Pons (tissue), 1 donor: ENCODE data around the gene RHOT2.
A peak's percentile ranks its signal among the peaks of the same experiment; 100 is the strongest.

ENCODE experiments used
- DNase-seq: peaks from one replicate; pipeline ENCODE4 v3.0.0-alpha.2; 2016; ENCODE audit warnings: low spot score

RHOT2 gene

GRCh38 chr16:667780-668518, at the start of gene RHOT2:
Gene RHOT2 (plus strand): TSS chr16:668132. CDS start chr16:668200, 68 bp downstream.
- DNase-seq: peak; percentile 83

DNA sequence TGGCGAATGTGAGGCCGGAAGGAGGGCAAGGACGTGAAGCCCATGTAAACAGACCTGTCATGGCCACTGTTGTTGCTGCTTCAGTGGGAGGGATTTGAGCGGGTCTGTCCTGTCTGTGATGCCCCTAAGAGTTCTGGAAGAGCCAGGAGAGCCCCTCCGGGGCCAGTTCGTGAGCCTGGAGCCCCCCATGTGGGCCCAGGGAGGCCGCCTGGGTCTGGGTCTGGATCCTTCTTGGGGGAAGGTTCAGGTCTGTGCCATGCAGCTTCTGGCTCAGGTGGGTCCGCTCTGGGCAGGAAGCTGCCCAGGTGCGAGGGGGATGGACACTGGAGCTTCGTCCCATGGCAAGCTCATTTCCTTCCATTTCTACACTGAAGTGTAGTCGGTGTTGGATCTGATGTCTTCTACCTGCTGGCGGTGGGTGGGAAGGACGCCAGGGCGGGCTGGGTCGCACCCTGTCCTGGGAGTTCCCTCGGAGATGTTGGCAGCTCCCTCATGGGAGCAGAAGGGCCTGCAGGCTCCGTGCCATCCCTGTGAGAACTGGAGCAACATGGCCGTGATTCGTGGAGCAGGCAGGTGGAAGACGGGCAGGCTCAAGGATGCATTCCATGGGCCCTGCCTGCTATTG, 48.3 kb upstream of the RHOT2 start:
- DNase-seq: no peak

- no peak for DNase-seq
Measured at GRCh38 chr16:620700-621525, 47.0 kb upstream of the RHOT2 start.

- DNase-seq: no peak
Measured at GRCh38 chr16:621526-622105, 46.3 kb upstream of the RHOT2 start.

- no peak for DNase-seq
Measured at GRCh38 chr16:622920-623280, 45.0 kb upstream of the RHOT2 start.

- DNase-seq: no peak
Measured at GRCh38 chr16:624526-625070, 43.3 kb upstream of the RHOT2 start.

DNA sequence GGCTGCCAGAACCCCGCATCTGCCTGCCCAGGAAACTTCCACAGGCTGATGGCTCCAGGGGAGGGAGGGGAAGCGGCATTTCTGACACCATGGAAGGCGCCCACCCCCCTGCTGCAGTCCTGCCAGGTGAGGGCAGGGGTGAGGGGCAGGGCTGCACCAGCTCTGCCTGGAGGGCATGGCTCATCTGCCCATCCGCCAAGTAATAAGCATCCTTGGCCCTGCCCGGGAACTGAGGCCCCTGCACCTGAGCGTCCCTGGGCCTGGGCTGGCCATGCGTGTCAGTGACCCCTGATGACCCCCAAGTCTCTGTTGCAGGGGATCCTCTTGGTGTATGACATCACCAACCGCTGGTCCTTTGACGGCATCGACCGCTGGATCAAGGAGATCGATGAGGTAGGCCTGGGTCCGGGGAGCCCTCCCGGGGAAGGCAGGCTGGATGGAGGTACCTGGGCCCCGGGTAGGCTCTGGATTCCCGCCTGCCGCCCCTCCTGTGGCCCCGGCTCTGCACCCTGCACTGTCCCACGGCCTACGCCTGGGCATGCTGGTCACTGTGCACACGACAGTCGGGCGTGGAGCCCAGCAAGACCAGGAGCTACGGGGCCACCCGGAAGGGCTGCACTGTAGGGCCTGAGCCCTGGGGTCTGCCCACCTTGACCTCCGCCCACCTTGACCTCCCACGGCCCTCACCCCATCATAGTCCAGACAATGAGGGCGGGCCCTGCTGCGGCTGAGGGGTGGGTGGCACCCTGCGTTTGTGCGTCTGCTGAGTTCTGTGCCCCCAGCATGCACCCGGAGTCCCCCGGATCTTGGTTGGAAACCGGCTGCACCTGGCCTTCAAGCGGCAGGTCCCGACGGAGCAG, 42.6 kb upstream of the RHOT2 start:
- no peak for DNase-seq

DNA sequence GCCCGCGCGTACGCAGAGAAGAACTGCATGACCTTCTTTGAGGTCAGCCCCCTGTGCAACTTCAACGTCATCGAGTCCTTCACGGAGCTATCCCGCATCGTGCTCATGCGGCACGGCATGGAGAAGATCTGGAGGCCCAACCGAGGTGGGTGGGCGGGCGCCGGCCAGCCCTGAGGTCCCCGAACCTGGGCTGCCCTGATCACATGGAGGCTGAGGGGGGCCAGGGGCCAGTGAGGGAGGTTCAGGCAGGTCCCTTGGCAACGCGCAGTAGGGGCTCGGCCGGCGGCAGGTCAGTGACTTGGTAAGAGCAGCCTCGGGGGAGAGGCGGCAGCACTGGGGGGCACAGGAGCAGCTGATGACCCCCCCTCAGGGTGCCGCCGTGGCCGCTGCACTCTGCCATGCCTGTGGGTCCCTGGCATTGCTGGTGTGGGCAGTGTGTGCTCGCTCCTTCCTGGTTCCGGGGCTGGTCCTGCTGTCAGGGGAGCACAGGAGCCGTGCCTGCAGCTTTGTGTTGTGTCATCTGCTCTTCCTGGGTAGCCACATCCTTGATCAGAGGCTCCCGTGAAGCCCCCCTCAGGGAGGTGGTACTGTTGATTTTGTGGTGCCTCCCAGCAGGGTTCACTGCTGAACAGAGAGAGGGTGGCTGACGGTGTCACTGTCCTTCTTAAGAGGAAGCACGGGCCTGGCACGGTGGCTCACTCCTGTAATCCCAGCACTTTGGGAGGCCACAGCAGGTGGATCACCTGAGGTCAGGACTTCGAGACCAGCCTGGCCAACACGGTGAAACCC, 41.8 kb upstream of the RHOT2 start:
- no peak for DNase-seq

- DNase-seq: no peak
Measured at GRCh38 chr16:626787-627453, 41.0 kb upstream of the RHOT2 start.

DNA sequence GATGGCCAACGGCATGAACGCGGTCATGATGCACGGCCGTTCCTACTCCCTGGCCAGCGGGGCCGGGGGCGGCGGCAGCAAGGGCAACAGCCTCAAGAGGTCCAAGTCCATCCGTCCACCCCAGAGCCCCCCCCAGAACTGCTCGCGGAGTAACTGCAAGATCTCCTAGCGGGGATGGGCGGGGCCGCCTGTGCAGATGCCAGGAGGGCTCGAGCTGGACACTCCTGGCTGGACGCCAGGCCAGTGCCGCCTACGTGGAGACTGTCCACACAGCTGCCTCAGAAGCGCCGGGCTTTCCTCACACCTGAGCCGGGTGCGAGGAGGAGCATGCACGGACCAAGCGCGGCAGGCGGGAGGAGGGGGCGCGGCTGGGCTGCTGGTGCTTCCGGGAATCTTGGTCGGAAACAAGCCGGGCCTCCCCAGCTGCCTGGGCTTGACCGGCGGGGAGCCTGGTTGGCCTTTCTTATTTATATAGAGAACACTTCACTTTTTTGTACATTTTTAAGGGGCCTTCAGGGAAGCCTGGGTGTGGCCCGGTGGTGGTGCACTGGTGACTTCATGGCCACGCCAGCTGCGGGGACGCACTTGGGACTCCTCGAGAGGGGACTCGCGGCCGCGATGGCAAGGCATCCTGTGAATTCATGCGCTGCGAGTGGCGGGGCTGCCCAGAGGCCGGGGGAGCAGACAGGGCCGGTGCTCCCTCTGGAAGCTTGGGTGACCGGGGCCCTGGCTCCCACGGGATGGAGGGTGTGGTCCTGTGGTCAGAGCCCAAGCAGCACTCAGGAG, 40.3 kb upstream of the RHOT2 start:
- no peak for DNase-seq

DNA sequence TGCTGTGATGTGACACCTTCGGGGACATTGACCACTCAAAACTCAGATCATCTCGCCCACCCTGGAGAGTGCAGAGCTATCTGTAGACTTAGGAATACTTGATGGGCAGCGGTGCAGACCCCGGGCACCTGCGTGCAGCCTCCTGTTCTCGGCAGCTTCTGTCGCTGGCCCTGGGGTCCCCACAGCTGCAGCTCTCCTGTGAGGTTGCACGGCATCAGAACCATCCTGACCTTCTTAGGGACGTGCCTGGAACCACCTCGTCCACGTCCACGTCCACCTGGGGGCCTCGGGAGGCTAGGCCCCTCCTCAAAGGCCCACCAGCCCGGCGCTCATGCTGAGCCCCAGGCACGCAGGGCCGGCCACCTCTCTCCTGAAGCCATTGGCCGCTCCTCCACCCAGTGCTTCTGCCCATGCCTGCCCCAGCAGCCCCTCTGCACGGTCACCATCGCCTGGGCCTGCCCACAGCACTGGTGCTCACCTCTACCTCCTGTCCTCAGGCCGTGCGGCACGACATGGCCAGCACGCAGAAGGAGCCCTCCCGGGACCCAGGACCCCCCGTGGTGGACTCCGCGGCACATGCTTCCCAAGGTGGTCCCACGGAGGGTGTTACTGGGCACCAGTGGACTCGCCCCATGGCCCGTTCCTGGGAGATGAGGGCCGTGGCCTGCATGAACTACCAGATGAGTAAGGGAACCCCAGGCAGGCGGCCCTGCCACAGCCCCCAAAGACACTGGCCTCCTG, 39.4 kb upstream of the RHOT2 start:
- no peak for DNase-seq

GRCh38 chr16:629185-629832, 38.6 kb upstream of the RHOT2 start:
- no peak for DNase-seq

DNA sequence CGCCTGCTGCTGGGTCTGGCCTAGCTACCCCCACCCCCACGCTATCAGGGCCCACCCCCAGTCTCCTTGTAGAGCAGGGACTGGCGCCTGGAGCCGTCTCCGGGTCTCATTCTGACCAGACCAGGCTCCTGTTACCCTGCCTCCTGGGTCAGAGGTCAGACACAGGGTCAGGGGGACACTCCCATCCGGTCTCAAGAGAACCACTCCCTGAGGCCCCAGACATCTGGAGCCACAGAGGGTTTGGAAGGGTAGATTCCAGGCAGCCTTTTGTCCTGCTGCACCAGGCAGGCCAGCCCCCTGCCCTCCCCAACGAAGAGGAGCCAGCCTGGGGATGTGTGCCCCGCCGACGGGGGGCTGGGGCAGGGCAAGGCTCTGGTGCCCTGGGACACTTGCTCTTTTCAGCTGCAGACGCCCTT, 38.1 kb upstream of the RHOT2 start:
- no peak for DNase-seq

GRCh38 chr16:630249-630814, 37.6 kb upstream of the RHOT2 start:
- DNase-seq: no peak

DNA sequence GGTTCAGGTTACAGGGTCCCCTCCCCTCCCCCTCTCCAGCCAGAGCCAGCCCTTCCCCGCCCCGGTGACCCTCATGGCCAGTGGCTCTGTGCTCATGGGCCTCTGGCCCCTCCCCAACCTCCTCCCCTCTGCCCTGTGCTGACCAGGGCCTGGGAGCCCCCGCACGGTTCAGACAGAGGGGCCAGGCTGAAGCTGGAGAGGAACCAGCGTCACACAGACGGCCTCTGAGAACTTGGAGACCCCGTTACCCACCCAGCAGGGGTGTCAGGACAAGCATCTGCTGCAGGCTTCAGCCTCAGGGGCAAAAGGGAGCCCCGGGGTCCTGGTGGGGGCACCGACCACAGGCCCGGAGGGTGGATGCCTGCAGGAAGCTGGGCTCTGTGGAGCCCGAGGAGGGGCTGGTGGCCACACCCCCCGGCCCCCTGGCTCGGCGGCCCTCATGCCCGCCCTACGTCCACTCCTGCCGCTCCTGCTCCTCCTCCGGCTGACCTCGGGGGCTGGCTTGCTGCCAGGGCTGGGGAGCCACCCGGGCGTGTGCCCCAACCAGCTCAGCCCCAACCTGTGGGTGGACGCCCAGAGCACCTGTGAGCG, 37.0 kb upstream of the RHOT2 start, which contains the start of gene WFIKKN1:
Gene WFIKKN1 (plus strand): TSS at position 171 of the 591 bp plus-strand sequence. CDS start 269 bp downstream, at position 440.
- no peak for DNase-seq

DNA sequence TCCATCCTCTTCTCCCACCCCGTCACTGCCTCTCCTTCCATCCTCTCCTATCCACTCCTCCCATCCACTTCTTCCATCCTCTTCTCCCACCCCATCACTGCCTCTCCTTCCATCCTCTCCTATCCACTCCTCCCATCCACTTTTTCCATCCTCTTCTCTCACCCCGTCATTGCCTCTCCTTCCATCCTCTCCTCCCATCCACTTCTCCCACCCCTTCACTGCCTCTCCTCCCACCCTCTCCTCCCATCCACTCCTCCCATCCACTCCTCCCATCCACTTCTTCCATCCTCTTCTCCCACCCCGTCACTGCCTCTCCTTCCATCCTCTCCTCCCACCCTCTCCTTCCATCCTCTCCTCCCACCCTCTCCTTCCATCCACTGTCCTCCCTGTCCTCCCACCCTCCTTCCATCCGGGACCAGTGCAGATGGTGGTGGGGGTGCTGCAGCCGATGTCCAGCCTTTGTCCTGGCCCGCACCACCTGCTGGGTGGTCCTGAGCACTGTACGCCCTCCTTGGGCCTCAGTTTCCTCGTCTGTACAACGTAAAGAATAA, 36.0 kb upstream of the RHOT2 start:
- no peak for DNase-seq
